Measurements from ENCODE around the gene SPECC1L. TPM values are rescaled to one million over a fixed set of nuclear protein-coding genes. Genes with fewer than 3 reads are reported as not detected.

Gene SPECC1L
- total and polyA plus RNA-seq, 2 of the 8 experiments (the other 6 are each of a cell fraction or from before 2014, with no cell fraction given) = 15.7 to 61.6 TPM

DNA sequence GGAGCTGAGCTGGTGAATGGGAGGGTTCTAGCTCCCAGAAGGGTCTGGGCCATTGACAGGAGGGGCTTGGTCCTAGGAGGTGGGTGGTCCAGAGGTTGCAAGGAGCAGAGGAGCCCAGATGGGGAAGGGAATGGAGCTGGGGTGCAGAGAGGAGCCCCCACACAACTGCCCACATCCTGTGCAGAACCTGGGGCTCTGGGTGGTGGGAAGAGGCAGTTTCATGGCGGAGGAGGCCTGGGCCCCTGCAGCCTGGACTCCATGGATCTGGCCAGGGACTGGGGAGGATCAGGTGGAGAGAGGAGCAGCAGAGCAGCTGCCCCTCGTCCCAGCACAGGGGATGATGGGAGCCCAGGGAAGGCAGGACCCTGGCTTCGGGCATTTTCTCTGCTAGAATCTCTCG lies 155.8 kb downstream of the SPECC1L start:
- Histone ChIP-seq H2BK5ac (ENCODE audit: low read depth, low read length) (no peak overlapping the region), H3K79me2 (ENCODE audit: control insufficient read depth in 1 of 2, insufficient read depth in 2 of 2, low read length in 2 of 2) (no peaks in the 10 kb centered on the region), H4K8ac (ENCODE audit: extremely low read depth, insufficient read depth, low read length) (no peak overlapping the region), H4K20me1 (replicated peaks in 1 of 2; ENCODE audit: control insufficient read depth in 1 of 2, insufficient read depth in 2 of 2, low read length in 2 of 2) (no peaks in the 10 kb centered on the region), H3K4me3 (ENCODE audit: extremely low read depth in 1 of 4, insufficient read depth in 2 of 4, low read depth in 3 of 4, low read length in 4 of 4) (no peak overlapping the region), H3K27me3 (replicated peaks in 1 of 4; ENCODE audit: control insufficient read depth in 3 of 4, extremely low read depth in 1 of 4, insufficient read depth in 3 of 4, low read length in 3 of 4) (peaks cover 3 to 23% (median 15%) of the 10 kb centered on the region in 4 experiments), H3K4ac (replicated peaks; ENCODE audit: insufficient read length, low read depth, low read length) (no peak overlapping the region), H3K79me1 (ENCODE audit: low read depth, low read length) (no peaks in the 10 kb centered on the region), H2AFZ (ENCODE audit: low read length) (no peak overlapping the region), H2BK120ac (replicated peaks; ENCODE audit: low read depth, low read length) (no peak overlapping the region), H3K56ac (replicated peaks; ENCODE audit: insufficient read length, low read depth, low read length) (no peak overlapping the region), H3K9ac (replicated peaks in 1 of 4; ENCODE audit: extremely low read depth in 1 of 4, low read depth in 3 of 4, low read length in 3 of 4) (no peak overlapping the region), H4K5ac (ENCODE audit: insufficient read length, low read depth, low read length) (no peak overlapping the region), H3K14ac (ENCODE audit: insufficient read length) (no peak overlapping the region), H3K4me2 (ENCODE audit: insufficient read depth in 1 of 2, low read depth in 2 of 2, low read length in 2 of 2) (no peak overlapping the region), H4K91ac (replicated peaks; ENCODE audit: insufficient read length, low read length) (no peak overlapping the region), H2BK15ac (ENCODE audit: low read length) (no peak overlapping the region), H2BK20ac (ENCODE audit: low read length) (no peak overlapping the region), H3K18ac (ENCODE audit: extremely low read depth, low read length) (no peak overlapping the region), H3K4me1 (replicated peaks in 1 of 4; ENCODE audit: control insufficient read depth in 3 of 4, insufficient read depth in 4 of 4, low read length in 3 of 4) (peaks cover 4 to 16% (median 10%) of the 10 kb centered on the region in 4 experiments; a peak in 6 of 7 replicates), H2AK5ac (ENCODE audit: low read depth, low read length) (no peak overlapping the region), H3K23me2 (ENCODE audit: low read depth, low read length) (peaks cover 6% of the 10 kb centered on the region; the same call in 1 of the 2 replicates), H3K9me3 (ENCODE audit: insufficient read depth in 2 of 2, low read depth in 1 of 2, low read length in 1 of 2) (no peaks in the 10 kb centered on the region), H3K23ac (ENCODE audit: insufficient read length) (no peak overlapping the region), H3K36me3 (ENCODE audit: control insufficient read depth in 2 of 4, insufficient read depth in 4 of 4, low read length in 3 of 4) (no peaks in the 10 kb centered on the region), H2BK12ac (ENCODE audit: low read depth, low read length) (no peak overlapping the region), H3K27ac (ENCODE audit: low read depth, low read length) (no peak overlapping the region)
- CTCF ChIA-PET (ENCODE audit: partially characterized antibody) = interaction anchor here (0.5 to 3.4 kb wide), 9 partner anchors 9 to 342 kb away, joined by 3 to 33 read pairs (median 4); no protein-coding TSS in a partner anchor
- no peak for DNase-seq (ENCODE audit: low read depth in 1 of 2, low spot score in 2 of 2)
- no peak for FAIRE-seq
- no peak for TF ChIP-seq SRF (IDR thresholded peaks at IDR 0.05; ENCODE audit: low read depth, low read length)
- no peak for TF ChIP-seq SP4 (IDR thresholded peaks at IDR 0.05; ENCODE audit: low read length)
- TF ChIP-seq CTBP2 (IDR thresholded peaks at IDR 0.05; ENCODE audit: borderline replicate concordance, insufficient read depth, insufficient read length, low read length) = no peak
- TF ChIP-seq MAFK (IDR thresholded peaks at IDR 0.05; ENCODE audit: low read depth, low read length) = no peak
- no peak for TF ChIP-seq SIN3A (conservative IDR thresholded peaks at IDR 0.05 in 1 of 2, IDR thresholded peaks at IDR 0.05 in 1 of 2; ENCODE audit: low read depth in 1 of 2, low read length in 2 of 2)
- no peak for TF ChIP-seq SAP30 (IDR thresholded peaks at IDR 0.05; ENCODE audit: insufficient read depth, insufficient replicate concordance, low read length)
- TF ChIP-seq TBP (IDR thresholded peaks at IDR 0.05; ENCODE audit: low read depth, low read length) = no peak
- TF ChIP-seq KDM5A (IDR thresholded peaks at IDR 0.05; ENCODE audit: low read length) = no peak
- TF ChIP-seq KDM4A (IDR thresholded peaks at IDR 0.05; ENCODE audit: low read depth, low read length, severe bottlenecking) = no peak
- POLR2A ChIA-PET (ENCODE audit: partially characterized antibody) = interaction anchor here (0.7 to 1.7 kb wide), 3 partner anchors 17 to 128 kb away, joined by 3 to 4 read pairs (median 3); partner anchors contain the start of gene GUCD1
- 88% methylated on average over 4 of the region's 4 CpGs; no CpG with 5 or more reads in 1 of the 2 experiments for WGBS, 2 experiments (ENCODE audit: extremely low coverage in 1 of 2, insufficient coverage in 1 of 2, insufficient read length in 1 of 2, insufficient replicate concordance in 2 of 2, low coverage in 1 of 2, low lambda C conversion rate in 2 of 2, missing lambda C conversion rate in 1 of 2)
